IMR-90 (cell line): Measurements from ENCODE around the gene SLC9A2. TPM values are rescaled to one million over a fixed set of nuclear protein-coding genes. Genes with fewer than 3 reads are reported as not detected.

ENCODE experiments used
- ATAC-seq: fragments of 200-7000 bp; cut with Tn5 transposase; 2 replicates; pipeline ENCODE4 v1.9.1; 2020; ENCODE audit warnings: low read depth, mild to moderate bottlenecking, moderate library complexity
- BruUV-seq: library from RNA; stranded (reverse); fragments of 400-500 nt; replicated peaks from 2 replicates; lab custom pipeline; 2021; lab: Mats Ljungman, UMichigan
- CTCF ChIA-PET: fragments of 300-600 bp; formaldehyde crosslinking; extraction: SDS; loops from one replicate; lab custom pipeline; 2021; ENCODE audit warnings: antibody characterized with exemption; lab: Yijun Ruan, JAX
- POLR2A ChIA-PET: fragments of 300-600 bp; sonication (Branson Sonifier 250); formaldehyde crosslinking; loops from one replicate; lab custom pipeline; 2022; ENCODE audit warnings: antibody characterized with exemption; ENCODE audit not compliant: unreplicated experiment; lab: Charles Lee
- DNase-seq: peaks from one replicate; pipeline ENCODE4 v3.0.0; 2013
- H2AFZ ChIP-seq: replicated peaks from 2 replicates; pipeline ENCODE3; 2013; ENCODE audit warnings: low read length, mild to moderate bottlenecking; ENCODE audit not compliant: poor library complexity
- H2AK5ac ChIP-seq: 2 replicates; pipeline ENCODE4 v1.6.1; 2013; ENCODE audit warnings: low read depth, low read length, inconsistent platforms
- H2AK9ac ChIP-seq: replicated peaks from 2 replicates; pipeline ENCODE3; 2013; ENCODE audit warnings: mild to moderate bottlenecking, low read depth, low read length, moderate library complexity; ENCODE audit not compliant: poor library complexity
- H2BK120ac ChIP-seq: 2 replicates; pipeline ENCODE4 v1.6.1; 2013; ENCODE audit warnings: low read depth, low read length, inconsistent platforms
- H2BK15ac ChIP-seq: 3 replicates; pipeline ENCODE4 v1.6.1; 2013; ENCODE audit warnings: low read depth, low read length, inconsistent platforms
- H2BK20ac ChIP-seq: 2 replicates; pipeline ENCODE4 v1.6.1; 2013; ENCODE audit warnings: low read depth, mild to moderate bottlenecking, inconsistent platforms, low read length, moderate library complexity
- H2BK5ac ChIP-seq: 2 replicates; pipeline ENCODE4 v1.6.1; 2013; ENCODE audit warnings: mild to moderate bottlenecking, low read depth, low read length, inconsistent platforms; ENCODE audit not compliant: poor library complexity, severe bottlenecking
- H3K14ac ChIP-seq: replicated peaks from 2 replicates; pipeline ENCODE4 v1.6.1; 2013; ENCODE audit warnings: low read depth, low read length, inconsistent platforms
- H3K18ac ChIP-seq: 2 replicates; pipeline ENCODE4 v1.6.1; 2013; ENCODE audit warnings: low read depth, low read length, control low read depth
- H3K23ac ChIP-seq: 2 replicates; pipeline ENCODE4 v1.6.1; 2013; ENCODE audit warnings: low read depth, low read length, inconsistent platforms
- H3K27ac ChIP-seq: 2 replicates; pipeline ENCODE4 v1.5.1; 2013; ENCODE audit warnings: mild to moderate bottlenecking, control low read depth, low read length; ENCODE audit not compliant: insufficient read depth
- H3K27me3 ChIP-seq: 2 replicates; pipeline ENCODE4 v1.6.1; 2013; ENCODE audit warnings: low read length; ENCODE audit not compliant: control insufficient read depth, insufficient read depth
- H3K36me3 ChIP-seq: 2 replicates; pipeline ENCODE4 v1.6.1; 2013; ENCODE audit warnings: low read length, mixed read lengths; ENCODE audit not compliant: control insufficient read depth, insufficient read depth
- H3K4ac ChIP-seq: 2 replicates; pipeline ENCODE4 v1.6.1; 2013; ENCODE audit warnings: low read depth, low read length, inconsistent platforms
- H3K4me1 ChIP-seq: 2 replicates; pipeline ENCODE4 v1.6.1; 2013; ENCODE audit warnings: low read length, mixed read lengths; ENCODE audit not compliant: control insufficient read depth, insufficient read depth
- H3K4me2 ChIP-seq: 2 replicates; pipeline ENCODE4 v1.6.1; 2013; ENCODE audit warnings: low read depth, mild to moderate bottlenecking, control low read depth, low read length, moderate library complexity
- H3K4me3 ChIP-seq: 2 replicates; pipeline ENCODE4 v1.5.1; 2013; ENCODE audit warnings: low read depth, mild to moderate bottlenecking, control low read depth, low read length, moderate library complexity; ENCODE audit not compliant: insufficient read depth
- H3K56ac ChIP-seq: 2 replicates; pipeline ENCODE4 v1.6.1; 2013; ENCODE audit warnings: low read length, inconsistent platforms; ENCODE audit not compliant: insufficient read depth; ENCODE audit errors: extremely low read depth
- H3K79me1 ChIP-seq, 2 experiments: 2 replicates each; pipeline ENCODE4 v1.6.1; 2013; ENCODE audit warnings: low read length in 2 of 2, inconsistent platforms in 1 of 2, low read depth in 1 of 2
- H3K9ac ChIP-seq: 2 replicates; pipeline ENCODE4 v1.6.1; 2013; ENCODE audit warnings: low read depth, low read length, control low read depth
- H3K9me1 ChIP-seq: 2 replicates; pipeline ENCODE4 v1.6.1; 2013; ENCODE audit warnings: low read length, inconsistent platforms; ENCODE audit not compliant: insufficient read depth
- H3K9me3 ChIP-seq: 2 replicates; pipeline ENCODE4 v1.6.1; 2013; ENCODE audit warnings: low read length; ENCODE audit not compliant: control insufficient read depth, insufficient read depth
- H4K20me1 ChIP-seq: 2 replicates; pipeline ENCODE4 v1.6.1; 2013; ENCODE audit warnings: low read length, inconsistent platforms; ENCODE audit not compliant: insufficient read depth
- H4K5ac ChIP-seq: 2 replicates; pipeline ENCODE4 v1.6.1; 2013; ENCODE audit warnings: mild to moderate bottlenecking, low read depth, low read length, control low read depth
- H4K8ac ChIP-seq, 2 experiments: 2 replicates each; pipeline ENCODE4 v1.6.1; 2013; ENCODE audit warnings: low read depth in 2 of 2, low read length in 2 of 2, control low read depth in 1 of 2, inconsistent platforms in 1 of 2
- H4K91ac ChIP-seq: 2 replicates; pipeline ENCODE4 v1.6.1; 2013; ENCODE audit warnings: low read depth, low read length, inconsistent platforms; ENCODE audit not compliant: insufficient read depth
- BHLHE40 ChIP-seq: fragments of 150-350 bp; IDR thresholded peaks from 2 replicates; pipeline ENCODE4 v1.6.1; 2016; ENCODE audit warnings: mild to moderate bottlenecking, low read depth, low read length
- CEBPB ChIP-seq: IDR thresholded peaks from 2 replicates; pipeline ENCODE4 v1.6.1; 2012; ENCODE audit warnings: low read depth, low read length, improper control_type of control experiment
- CHD1 ChIP-seq: IDR thresholded peaks from 2 replicates; pipeline ENCODE4 v1.6.1; 2012; ENCODE audit warnings: low read depth, low read length, improper control_type of control experiment
- FOS ChIP-seq: fragments of 150-350 bp; IDR thresholded peaks from 2 replicates; pipeline ENCODE4 v1.6.1; 2016; ENCODE audit warnings: low read depth, low read length
- MAFK ChIP-seq: IDR thresholded peaks from 2 replicates; pipeline ENCODE4 v1.6.1; 2012; ENCODE audit warnings: low read depth, low read length, improper control_type of control experiment
- MAZ ChIP-seq: IDR thresholded peaks from 2 replicates; pipeline ENCODE4 v1.6.1; 2012; ENCODE audit warnings: low read depth, mild to moderate bottlenecking, low read length, improper control_type of control experiment, moderate library complexity, borderline replicate concordance
- MXI1 ChIP-seq: IDR thresholded peaks from 2 replicates; pipeline ENCODE4 v1.6.1; 2012; ENCODE audit warnings: low read depth, mild to moderate bottlenecking, low read length, moderate library complexity, borderline replicate concordance
- NFE2L2 ChIP-seq: fragments of 150-350 bp; IDR thresholded peaks from 2 replicates; pipeline ENCODE4 v1.6.1; 2016; ENCODE audit warnings: low read depth, mild to moderate bottlenecking, low read length
- POLR2A ChIP-seq: IDR thresholded peaks from 2 replicates; pipeline ENCODE4 v1.6.1; 2012; ENCODE audit warnings: mild to moderate bottlenecking, low read depth, low read length
- RAD21 ChIP-seq: IDR thresholded peaks from 2 replicates; pipeline ENCODE4 v1.6.1; 2012; ENCODE audit warnings: low read length, improper control_type of control experiment
- RCOR1 ChIP-seq: IDR thresholded peaks from 2 replicates; pipeline ENCODE4 v1.6.1; 2012; ENCODE audit warnings: mild to moderate bottlenecking, low read length, improper control_type of control experiment; ENCODE audit not compliant: insufficient replicate concordance
- RFX5 ChIP-seq: IDR thresholded peaks from 2 replicates; pipeline ENCODE4 v1.8.0; 2012; ENCODE audit warnings: low read depth, mild to moderate bottlenecking, low read length, moderate library complexity
- SMC3 ChIP-seq: fragments of 150-350 bp; IDR thresholded peaks from 2 replicates; pipeline ENCODE4 v1.6.1; 2016; ENCODE audit warnings: low read depth, mild to moderate bottlenecking, antibody characterized with exemption, low read length, moderate library complexity
- WGBS, 2 experiments: methylation state at CpG; one replicate each; pipeline versions ENCODE4 v1.1.5 to v1.1.7; 2013; ENCODE audit warnings: missing lambda C conversion rate in 2 of 2; ENCODE audit not compliant: insufficient read length in 1 of 2; ENCODE audit errors: extremely low coverage in 2 of 2; 5-methylcytosine and 5-hydroxymethylcytosine counted together
- dilution Hi-C: fragments of 300-500 bp; cut with HindIII; formaldehyde crosslinking; loops from one replicate; pipeline ENCODE4 v1.14.3; 2018; ENCODE audit warnings: low sequenced_read_pairs; ENCODE audit not compliant: unreplicated experiment
- in situ Hi-C: fragments of 300-500 bp; cut with MboI; formaldehyde crosslinking; loops from 3 replicates; pipeline ENCODE4 v1.14.3; 2019; ENCODE audit warnings: low sequenced_read_pairs, inconsistent platforms, mixed read lengths
- intact Hi-C: fragments of 100-400 bp; cut with micrococcal nuclease; formaldehyde crosslinking; loops from 2 replicates; pipeline ENCODE4 v1.10.0; 2022
- polyA plus RNA-seq, 3 experiments: library from polyadenylated mRNA; depleted of rRNA; stranded (reverse); fragments of >200 nt; gene quantifications; 2 replicates each; pipeline ENCODE4 v1.2.3, GENCODE V29; 2012; ENCODE audit warnings: low replicate concordance in 1 of 3
- total RNA-seq: library from RNA; depleted of rRNA; stranded (reverse); fragments of >200 nt; gene quantifications from 2 replicates; pipeline ENCODE4 v1.2.3, GENCODE V29; 2012
- TF ChIP-seq, protein P1 (sequence below): fragments of 150-350 bp; IDR thresholded peaks from 2 replicates; pipeline ENCODE4 v1.6.1; 2016; ENCODE audit warnings: low read depth, mild to moderate bottlenecking, low read length, moderate library complexity, borderline replicate concordance
- TF ChIP-seq, protein P2 (sequence below): conservative IDR thresholded peaks from 2 replicates; pipeline ENCODE4 v1.5.1; 2012; ENCODE audit warnings: mild to moderate bottlenecking, low read depth, low read length, improper control_type of control experiment
- TF ChIP-seq, protein P3 (sequence below): fragments of 150-350 bp; IDR thresholded peaks from 2 replicates; pipeline ENCODE4 v1.6.1; 2017; ENCODE audit warnings: mild to moderate bottlenecking, antibody characterized with exemption, low read length, low read depth

Gene SLC9A2
- total and polyA plus RNA-seq, 2 of the 4 experiments (the other 2 are of a cell fraction), result not detected

DNA sequence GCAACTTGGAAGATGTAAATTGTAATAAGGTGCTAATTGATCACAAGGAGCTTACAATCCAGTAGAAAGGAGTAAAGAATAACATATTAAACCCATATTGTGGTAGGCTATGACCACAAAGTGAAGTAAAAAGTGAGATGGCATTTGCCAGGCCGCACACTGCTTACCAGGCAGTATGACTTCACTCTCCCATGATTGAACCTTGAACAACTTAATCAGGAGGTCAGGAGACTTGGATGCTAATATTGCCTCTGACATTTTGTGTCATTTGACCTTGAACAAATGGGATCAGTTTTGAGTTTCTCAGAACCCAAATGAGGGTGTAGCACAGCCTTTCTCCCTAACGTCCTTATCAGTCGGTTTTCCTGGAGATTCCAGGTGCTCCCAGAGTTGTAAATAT lies 44.0 kb downstream of the SLC9A2 start:
- Histone ChIP-seq H2BK5ac (no peak overlapping the region), H4K5ac (no peak overlapping the region), H2AK5ac (no peak overlapping the region), H3K9me3 (no peaks in the 10 kb centered on the region), H4K91ac (no peak overlapping the region), H3K36me3 (no peaks in the 10 kb centered on the region), H2AK9ac (no peak overlapping the region), H3K79me1 (no peaks in the 10 kb centered on the region), H3K23ac (no peak overlapping the region), H4K8ac (no peak overlapping the region), H2AFZ (no peak overlapping the region), H2BK15ac (no peak overlapping the region), H3K4me1 (no peaks in the 10 kb centered on the region), H3K56ac (no peak overlapping the region), H3K27ac (no peak overlapping the region), H2BK120ac (no peak overlapping the region), H2BK20ac (no peak overlapping the region), H3K4me2 (no peak overlapping the region), H3K9me1 (no peaks in the 10 kb centered on the region), H3K9ac (no peak overlapping the region), H3K18ac (no peak overlapping the region), H4K20me1 (no peaks in the 10 kb centered on the region), H3K4me3 (no peak overlapping the region), H3K14ac (no peak overlapping the region), H3K4ac (no peak overlapping the region), H3K27me3 (0 out of 2 replicates have a peak, but pooled peaks cover 2% of the 10 kb centered on the region)
- ATAC-seq (no peak), DNase-seq (no peak)
- WGBS, 2 experiments, result no CpG with 5 or more reads among the region's 3 CpGs
- in situ Hi-C loops (no loop called here), dilution Hi-C loops (no loop called here), intact Hi-C loops (no loop called here)
- CTCF ChIA-PET, result no interaction called here
- no peak for TF ChIP-seq SMC3
- TF ChIP-seq MAZ, result no peak
- TF ChIP-seq RFX5, result no peak
- no peak for TF ChIP-seq BHLHE40
- no peak for TF ChIP-seq RAD21
- no peak for TF ChIP-seq MAFK
- TF ChIP-seq, protein P1, sequence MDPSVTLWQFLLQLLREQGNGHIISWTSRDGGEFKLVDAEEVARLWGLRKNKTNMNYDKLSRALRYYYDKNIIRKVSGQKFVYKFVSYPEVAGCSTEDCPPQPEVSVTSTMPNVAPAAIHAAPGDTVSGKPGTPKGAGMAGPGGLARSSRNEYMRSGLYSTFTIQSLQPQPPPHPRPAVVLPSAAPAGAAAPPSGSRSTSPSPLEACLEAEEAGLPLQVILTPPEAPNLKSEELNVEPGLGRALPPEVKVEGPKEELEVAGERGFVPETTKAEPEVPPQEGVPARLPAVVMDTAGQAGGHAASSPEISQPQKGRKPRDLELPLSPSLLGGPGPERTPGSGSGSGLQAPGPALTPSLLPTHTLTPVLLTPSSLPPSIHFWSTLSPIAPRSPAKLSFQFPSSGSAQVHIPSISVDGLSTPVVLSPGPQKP, result no peak
- TF ChIP-seq, protein P2, sequence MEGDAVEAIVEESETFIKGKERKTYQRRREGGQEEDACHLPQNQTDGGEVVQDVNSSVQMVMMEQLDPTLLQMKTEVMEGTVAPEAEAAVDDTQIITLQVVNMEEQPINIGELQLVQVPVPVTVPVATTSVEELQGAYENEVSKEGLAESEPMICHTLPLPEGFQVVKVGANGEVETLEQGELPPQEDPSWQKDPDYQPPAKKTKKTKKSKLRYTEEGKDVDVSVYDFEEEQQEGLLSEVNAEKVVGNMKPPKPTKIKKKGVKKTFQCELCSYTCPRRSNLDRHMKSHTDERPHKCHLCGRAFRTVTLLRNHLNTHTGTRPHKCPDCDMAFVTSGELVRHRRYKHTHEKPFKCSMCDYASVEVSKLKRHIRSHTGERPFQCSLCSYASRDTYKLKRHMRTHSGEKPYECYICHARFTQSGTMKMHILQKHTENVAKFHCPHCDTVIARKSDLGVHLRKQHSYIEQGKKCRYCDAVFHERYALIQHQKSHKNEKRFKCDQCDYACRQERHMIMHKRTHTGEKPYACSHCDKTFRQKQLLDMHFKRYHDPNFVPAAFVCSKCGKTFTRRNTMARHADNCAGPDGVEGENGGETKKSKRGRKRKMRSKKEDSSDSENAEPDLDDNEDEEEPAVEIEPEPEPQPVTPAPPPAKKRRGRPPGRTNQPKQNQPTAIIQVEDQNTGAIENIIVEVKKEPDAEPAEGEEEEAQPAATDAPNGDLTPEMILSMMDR, result no peak
- no peak for TF ChIP-seq RCOR1
- TF ChIP-seq, protein P3, sequence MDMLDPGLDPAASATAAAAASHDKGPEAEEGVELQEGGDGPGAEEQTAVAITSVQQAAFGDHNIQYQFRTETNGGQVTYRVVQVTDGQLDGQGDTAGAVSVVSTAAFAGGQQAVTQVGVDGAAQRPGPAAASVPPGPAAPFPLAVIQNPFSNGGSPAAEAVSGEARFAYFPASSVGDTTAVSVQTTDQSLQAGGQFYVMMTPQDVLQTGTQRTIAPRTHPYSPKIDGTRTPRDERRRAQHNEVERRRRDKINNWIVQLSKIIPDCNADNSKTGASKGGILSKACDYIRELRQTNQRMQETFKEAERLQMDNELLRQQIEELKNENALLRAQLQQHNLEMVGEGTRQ, result no peak
- TF ChIP-seq FOS, result no peak
- no peak for TF ChIP-seq POLR2A
- TF ChIP-seq CEBPB, result no peak
- TF ChIP-seq CHD1, result no peak
- TF ChIP-seq NFE2L2, result no peak
- no peak for TF ChIP-seq MXI1
- POLR2A ChIA-PET, result no interaction called here
- no TSS peak for BruUV-seq
